Thyroid gland (tissue), 4 donors: ENCODE measurements around the gene BSX.

Source experiments
- CTCF ChIP-seq, 6 experiments: fragments of 200-600 bp in 3 of 6; fragments of 450-650 bp in 3 of 6; sonication (generic) in 3 of 6; IDR thresholded peaks; one replicate each; pipeline ENCODE4 v1.5.1; 2016 to 2019; ENCODE audit warnings: antibody characterized with exemption in 6 of 6, mild to moderate bottlenecking in 2 of 6, inconsistent platforms in 1 of 6, moderate library complexity in 1 of 6
- POLR2A ChIP-seq, 2 donors: fragments of 450-650 bp; IDR thresholded peaks; one replicate each; pipeline ENCODE4 v1.6.1; 2017; ENCODE audit warnings: antibody characterized with exemption in 2 of 2, mild to moderate bottlenecking in 2 of 2, moderate library complexity in 1 of 2

- no peak for TF ChIP-seq CTCF (IDR thresholded peaks at IDR 0.05)
- TF ChIP-seq POLR2A (IDR thresholded peaks at IDR 0.05) = no peak
Observed at GRCh38 chr11:122937983-122938382, 43.7 kb downstream of the BSX start.
